Hepatocyte (in vitro differentiated cells): ENCODE measurements around the gene ARMC7. TPM values are rescaled to one million over a fixed set of nuclear protein-coding genes. Genes with fewer than 3 reads are reported as not detected.

Experiments used
- DNase-seq: peaks from one replicate; pipeline ENCODE4 v3.0.0-alpha.2; 2016; ENCODE audit warnings: low spot score
- H2AFZ ChIP-seq: fragments of 200-600 bp; sonication (generic); 2 replicates; pipeline ENCODE4 v1.6.0; 2016; ENCODE audit warnings: antibody characterized with exemption, mild to moderate bottlenecking
- H3K27ac ChIP-seq: fragments of 200-600 bp; sonication (generic); 2 replicates; pipeline ENCODE4 v1.5.1; 2016; ENCODE audit warnings: mild to moderate bottlenecking
- H3K27me3 ChIP-seq: fragments of 200-600 bp; sonication (generic); 2 replicates; pipeline ENCODE4 v1.6.1; 2016
- H3K36me3 ChIP-seq: fragments of 200-600 bp; sonication (generic); replicated peaks from 2 replicates; pipeline ENCODE4 v1.5.1; 2016; ENCODE audit warnings: low read depth; ENCODE audit not compliant: insufficient read depth
- H3K4me1 ChIP-seq: fragments of 200-600 bp; sonication (generic); 2 replicates; pipeline ENCODE4 v1.5.1; 2016; ENCODE audit warnings: mild to moderate bottlenecking, moderate library complexity; ENCODE audit not compliant: insufficient read depth
- H3K4me2 ChIP-seq: fragments of 200-600 bp; sonication (generic); 2 replicates; pipeline ENCODE4 v1.6.0; 2016
- H3K4me3 ChIP-seq: fragments of 200-600 bp; sonication (generic); 2 replicates; pipeline ENCODE4 v1.5.1; 2016; ENCODE audit warnings: mild to moderate bottlenecking
- H3K79me2 ChIP-seq: fragments of 200-600 bp; sonication (generic); 2 replicates; pipeline ENCODE4 v1.6.0; 2017; ENCODE audit warnings: mild to moderate bottlenecking
- H3K9me2 ChIP-seq: fragments of 200-600 bp; sonication (generic); replicated peaks from 2 replicates; pipeline ENCODE4 v1.6.0; 2017; ENCODE audit warnings: mild to moderate bottlenecking; ENCODE audit not compliant: insufficient read depth
- H3K9me3 ChIP-seq: fragments of 200-600 bp; sonication (generic); 2 replicates; pipeline ENCODE4 v1.5.1; 2016; ENCODE audit warnings: low read depth, mild to moderate bottlenecking
- H4K20me1 ChIP-seq: fragments of 200-600 bp; sonication (generic); 2 replicates; pipeline ENCODE4 v1.6.0; 2016; ENCODE audit warnings: mild to moderate bottlenecking; ENCODE audit not compliant: insufficient read depth, poor library complexity, severe bottlenecking
- EZH2 ChIP-seq: fragments of 200-600 bp; sonication (generic); IDR thresholded peaks from 2 replicates; pipeline ENCODE4 v1.6.1; 2016; ENCODE audit warnings: antibody characterized with exemption, mild to moderate bottlenecking, borderline replicate concordance
- EZH2phosphoT487 ChIP-seq: fragments of 200-600 bp; sonication (generic); IDR thresholded peaks from one replicate; pipeline ENCODE4 v1.6.1; 2018; ENCODE audit warnings: antibody characterized with exemption, mild to moderate bottlenecking, low read depth, moderate library complexity; ENCODE audit not compliant: unreplicated experiment, severe bottlenecking
- WGBS: methylation state at CpG from one replicate; pipeline ENCODE4 v1.1.6; 2016; ENCODE audit warnings: low lambda C conversion rate; ENCODE audit errors: missing lambda C conversion rate; 5-methylcytosine and 5-hydroxymethylcytosine counted together
- polyA plus RNA-seq: library from polyadenylated mRNA; unstranded; fragments of >200 nt; fragmentation: Nextera tagmentation; extraction: Ambion mirVana; gene quantifications from 2 replicates; pipeline ENCODE4 v1.2.1, GENCODE V29; 2016
- total RNA-seq: library from RNA; depleted of rRNA; stranded (reverse); fragments of >200 nt; gene quantifications from 2 replicates; pipeline ENCODE4 v1.2.3, GENCODE V29; 2014
- TF ChIP-seq, protein P1 (sequence below): fragments of 200-600 bp; sonication (generic); IDR thresholded peaks from 2 replicates; pipeline ENCODE4 v1.5.1; 2016; ENCODE audit warnings: antibody characterized with exemption, mild to moderate bottlenecking; ENCODE audit not compliant: poor library complexity

Gene ARMC7
- total and polyA plus RNA-seq, 2 experiments from 2014 or later: 3.5 to 4.0 TPM

DNA sequence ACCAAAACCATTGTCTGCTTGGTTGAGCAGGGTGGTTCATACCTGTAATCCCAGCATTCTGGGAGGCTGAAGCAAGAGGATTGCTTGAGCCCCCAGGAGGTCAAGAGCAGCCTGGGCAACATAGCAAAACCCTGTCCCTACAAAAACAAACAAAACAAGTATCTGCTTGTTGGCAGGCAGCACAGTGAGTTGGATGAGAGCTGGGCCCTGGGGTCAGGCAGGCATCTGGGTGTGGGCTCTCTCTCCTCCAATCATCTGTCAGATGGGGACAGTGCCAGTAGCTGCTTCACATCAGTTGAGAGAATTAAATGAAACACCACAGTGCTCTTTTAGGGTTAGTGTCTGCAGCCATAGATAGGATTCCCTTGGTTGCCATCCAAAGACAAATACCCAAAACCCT, 5.8 kb downstream of the ARMC7 start:
- no peaks in the 10 kb centered on the region for H3K36me3 ChIP-seq
- H3K9me3 ChIP-seq: no peaks in the 10 kb centered on the region
- no peak for TF ChIP-seq EZH2
- no peak for TF ChIP-seq EZH2phosphoT487
- TF ChIP-seq, protein P1, sequence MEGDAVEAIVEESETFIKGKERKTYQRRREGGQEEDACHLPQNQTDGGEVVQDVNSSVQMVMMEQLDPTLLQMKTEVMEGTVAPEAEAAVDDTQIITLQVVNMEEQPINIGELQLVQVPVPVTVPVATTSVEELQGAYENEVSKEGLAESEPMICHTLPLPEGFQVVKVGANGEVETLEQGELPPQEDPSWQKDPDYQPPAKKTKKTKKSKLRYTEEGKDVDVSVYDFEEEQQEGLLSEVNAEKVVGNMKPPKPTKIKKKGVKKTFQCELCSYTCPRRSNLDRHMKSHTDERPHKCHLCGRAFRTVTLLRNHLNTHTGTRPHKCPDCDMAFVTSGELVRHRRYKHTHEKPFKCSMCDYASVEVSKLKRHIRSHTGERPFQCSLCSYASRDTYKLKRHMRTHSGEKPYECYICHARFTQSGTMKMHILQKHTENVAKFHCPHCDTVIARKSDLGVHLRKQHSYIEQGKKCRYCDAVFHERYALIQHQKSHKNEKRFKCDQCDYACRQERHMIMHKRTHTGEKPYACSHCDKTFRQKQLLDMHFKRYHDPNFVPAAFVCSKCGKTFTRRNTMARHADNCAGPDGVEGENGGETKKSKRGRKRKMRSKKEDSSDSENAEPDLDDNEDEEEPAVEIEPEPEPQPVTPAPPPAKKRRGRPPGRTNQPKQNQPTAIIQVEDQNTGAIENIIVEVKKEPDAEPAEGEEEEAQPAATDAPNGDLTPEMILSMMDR: no peak
- no peak overlapping the region for H2AFZ ChIP-seq
- no peak overlapping the region for H3K4me3 ChIP-seq
- no peaks in the 10 kb centered on the region for H3K27me3 ChIP-seq
- H3K79me2 ChIP-seq: peaks cover 30% of the 10 kb centered on the region
- H4K20me1 ChIP-seq: no peaks in the 10 kb centered on the region
- DNase-seq: no peak
- no peak overlapping the region for H3K27ac ChIP-seq
- peaks cover 8% of the 10 kb centered on the region for H3K4me1 ChIP-seq
- no peaks in the 10 kb centered on the region for H3K9me2 ChIP-seq
- no peak overlapping the region for H3K4me2 ChIP-seq

DNA sequence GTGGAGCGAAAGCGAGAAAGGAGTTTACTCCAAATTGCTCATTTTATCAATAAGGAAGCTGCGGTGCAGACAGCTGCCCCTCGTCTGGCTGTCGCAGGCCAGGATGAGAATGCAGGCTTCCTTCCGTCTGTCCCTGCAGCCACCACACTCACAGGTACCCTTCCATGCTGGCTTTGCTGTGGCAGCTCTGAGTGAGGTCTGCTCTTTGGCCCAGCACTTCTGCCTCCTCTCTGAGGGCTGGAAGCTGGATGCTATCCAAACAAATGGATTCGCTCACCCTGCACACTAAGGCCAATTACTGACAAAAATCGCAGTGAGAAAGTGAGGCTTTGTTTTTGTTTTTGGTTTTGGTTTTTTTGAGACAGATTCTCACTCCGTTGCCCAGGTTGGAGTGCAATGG, 7.0 kb downstream of the ARMC7 start:
- Histone ChIP-seq H3K79me2 (peaks cover 19% of the 10 kb centered on the region), H3K4me1 (peaks cover 3% of the 10 kb centered on the region), H3K27ac (no peak overlapping the region), H3K4me2 (no peak overlapping the region), H3K4me3 (no peak overlapping the region), H4K20me1 (no peaks in the 10 kb centered on the region), H3K9me3 (no peaks in the 10 kb centered on the region), H3K9me2 (no peaks in the 10 kb centered on the region), H3K27me3 (no peaks in the 10 kb centered on the region), H3K36me3 (no peaks in the 10 kb centered on the region), H2AFZ (no peak overlapping the region)
- no peak for DNase-seq
- TF ChIP-seq EZH2 (no peak), EZH2phosphoT487 (no peak)
- TF ChIP-seq, protein P1: no peak
- WGBS: 96% methylated on average over 9 of the region's 9 CpGs

DNA sequence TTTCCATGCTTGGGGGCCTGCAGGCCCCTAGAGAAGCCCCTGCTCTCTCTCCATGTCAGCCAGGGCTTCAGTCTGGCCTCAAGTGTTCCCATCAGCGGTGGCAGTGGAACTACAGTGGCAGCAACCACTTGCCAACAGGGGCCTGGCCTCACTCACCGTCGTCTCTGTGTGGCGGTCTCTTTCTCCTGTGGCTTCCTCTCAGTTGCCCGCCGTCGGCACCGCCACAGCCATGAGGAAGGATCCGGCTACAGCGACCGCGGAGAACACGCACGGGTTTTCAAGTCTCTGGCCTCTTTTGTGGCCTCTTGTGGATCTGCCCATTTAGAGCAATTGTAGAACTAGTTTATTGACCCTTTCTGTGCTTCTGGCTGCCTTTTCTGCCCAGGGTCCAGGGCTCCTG, 8.5 kb downstream of the ARMC7 start:
- DNase-seq: no peak
- 98% methylated on average over 14 of the region's 14 CpGs for WGBS
- Histone ChIP-seq H3K79me2 (peaks cover 22% of the 10 kb centered on the region), H3K9me3 (no peaks in the 10 kb centered on the region), H4K20me1 (no peaks in the 10 kb centered on the region), H3K27me3 (no peaks in the 10 kb centered on the region), H3K4me3 (no peak overlapping the region), H3K27ac (no peak overlapping the region), H2AFZ (no peak overlapping the region), H3K4me1 (peaks cover 3% of the 10 kb centered on the region), H3K9me2 (no peaks in the 10 kb centered on the region), H3K36me3 (no peaks in the 10 kb centered on the region), H3K4me2 (no peak overlapping the region)
- TF ChIP-seq, protein P1: no peak
- TF ChIP-seq EZH2phosphoT487 (no peak), EZH2 (no peak)
